Measurements from ENCODE around the gene THYN1.
"Not testable (repeated sequence)": the region's sequence is repeated elsewhere in the genome, so short reads cannot be mapped to it uniquely, and the experiment has no call there.

Gene THYN1

GRCh38 chr11:134273317-134273712, 20.2 kb upstream of the THYN1 start:
- DNase-seq = no peak

- DNase-seq = no peak
Observed at GRCh38 chr11:134272381-134273316, 19.5 kb upstream of the THYN1 start.

- no peak for DNase-seq
Observed at GRCh38 chr11:134271978-134272377, 18.8 kb upstream of the THYN1 start.

- no peak for DNase-seq
Observed at GRCh38 chr11:134270250-134270714, 17.1 kb upstream of the THYN1 start.

GRCh38 chr11:134267966-134268365, 14.8 kb upstream of the THYN1 start:
- no peak for DNase-seq

- DNase-seq = no peak
Observed at GRCh38 chr11:134267461-134267860, 14.3 kb upstream of the THYN1 start.

- no peak for DNase-seq
Observed at GRCh38 chr11:134266841-134267251, 13.7 kb upstream of the THYN1 start.

- DNase-seq = no peak
Observed at GRCh38 chr11:134266440-134266839, 13.3 kb upstream of the THYN1 start.

GRCh38 chr11:134264966-134265764, 12.0 kb upstream of the THYN1 start:
- DNase-seq = no peak

- no peak for DNase-seq
Observed at GRCh38 chr11:134261626-134262488, 8.7 kb upstream of the THYN1 start.

- DNase-seq = no peak
Observed at GRCh38 chr11:134260983-134261382, 7.8 kb upstream of the THYN1 start.

- no peak for DNase-seq
Observed at GRCh38 chr11:134260503-134260902, 7.4 kb upstream of the THYN1 start.

- no peak for DNase-seq
Observed at GRCh38 chr11:134258577-134258976, 5.4 kb upstream of the THYN1 start.

GRCh38 chr11:134257101-134257500, 3.9 kb upstream of the THYN1 start:
- no peak for DNase-seq

GRCh38 chr11:134255184-134255561, 2.0 kb upstream of the THYN1 start:
- DNase-seq = not testable (repeated sequence)

GRCh38 chr11:134254433-134255183, 1.5 kb upstream of the THYN1 start:
- DNase-seq = no peak

GRCh38 chr11:134252346-134253187, 585 bp downstream of the THYN1 start:
- no peak for DNase-seq

- DNase-seq = no peak
Observed at GRCh38 chr11:134250675-134251074, 2.5 kb downstream of the THYN1 start.

- no peak for DNase-seq
Observed at GRCh38 chr11:134250246-134250645, 2.9 kb downstream of the THYN1 start.

- DNase-seq = no peak
Observed at GRCh38 chr11:134248910-134249480, 4.2 kb downstream of the THYN1 start.

- no peak for DNase-seq
Observed at GRCh38 chr11:134246678-134247077, 6.5 kb downstream of the THYN1 start.
